ENCODE data around the gene TAF13.

DNA sequence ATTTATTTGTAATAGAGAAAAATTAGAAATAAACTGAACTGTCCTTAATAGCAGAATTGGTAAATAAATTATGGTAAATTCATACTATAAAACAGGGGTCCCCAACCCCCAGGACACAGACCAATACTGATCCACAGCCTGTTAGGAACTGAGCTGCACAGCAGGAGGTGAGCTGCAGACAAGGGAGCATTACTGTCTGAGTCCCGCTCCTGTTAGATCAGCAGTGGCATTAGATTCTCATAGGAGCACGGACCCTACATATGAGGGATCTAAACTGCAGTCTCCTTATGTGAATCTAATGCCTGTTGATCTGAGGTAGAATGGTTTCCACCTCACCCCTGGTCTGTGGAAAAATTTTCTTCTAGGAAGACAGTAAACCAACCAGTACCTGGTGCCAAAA is 41.4 kb downstream of the TAF13 start:
- TF ChIP-seq, protein P1, sequence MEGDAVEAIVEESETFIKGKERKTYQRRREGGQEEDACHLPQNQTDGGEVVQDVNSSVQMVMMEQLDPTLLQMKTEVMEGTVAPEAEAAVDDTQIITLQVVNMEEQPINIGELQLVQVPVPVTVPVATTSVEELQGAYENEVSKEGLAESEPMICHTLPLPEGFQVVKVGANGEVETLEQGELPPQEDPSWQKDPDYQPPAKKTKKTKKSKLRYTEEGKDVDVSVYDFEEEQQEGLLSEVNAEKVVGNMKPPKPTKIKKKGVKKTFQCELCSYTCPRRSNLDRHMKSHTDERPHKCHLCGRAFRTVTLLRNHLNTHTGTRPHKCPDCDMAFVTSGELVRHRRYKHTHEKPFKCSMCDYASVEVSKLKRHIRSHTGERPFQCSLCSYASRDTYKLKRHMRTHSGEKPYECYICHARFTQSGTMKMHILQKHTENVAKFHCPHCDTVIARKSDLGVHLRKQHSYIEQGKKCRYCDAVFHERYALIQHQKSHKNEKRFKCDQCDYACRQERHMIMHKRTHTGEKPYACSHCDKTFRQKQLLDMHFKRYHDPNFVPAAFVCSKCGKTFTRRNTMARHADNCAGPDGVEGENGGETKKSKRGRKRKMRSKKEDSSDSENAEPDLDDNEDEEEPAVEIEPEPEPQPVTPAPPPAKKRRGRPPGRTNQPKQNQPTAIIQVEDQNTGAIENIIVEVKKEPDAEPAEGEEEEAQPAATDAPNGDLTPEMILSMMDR (IDR thresholded peaks at IDR 0.05; ENCODE audit: insufficient read depth, low read depth, low read length) = no peak
- no peak for TF ChIP-seq EZH2 (IDR thresholded peaks at IDR 0.05; ENCODE audit: insufficient read depth, low read length)
